Activated naive CD4-positive, alpha-beta T cell treated with anti-CD3 and anti-CD28 coated beads, Interleukin-2, amount 50 U/mL, for 72 hours (primary cell): ENCODE data around the gene SND1. TPM values are rescaled to one million over a fixed set of nuclear protein-coding genes. Genes with fewer than 3 reads are reported as not detected.

ENCODE experiments used
- ATAC-seq, 2 donors: fragments of 150-1000 bp; cut with Tn5 transposase; 2 replicates each; pipeline ENCODE4 v1.10.0; 2021; ENCODE audit warnings: mild to moderate bottlenecking in 2 of 2, moderate library complexity in 2 of 2
- DNase-seq, 2 donors: peaks; one replicate each; pipeline ENCODE4 v3.0.0; 2021 to 2022; ENCODE audit warnings: low spot score in 2 of 2
- H3K27ac Mint-ChIP-seq, 2 donors: one replicate each; pipeline ENCODE4 v1.8.0; 2022; ENCODE audit warnings: mild to moderate bottlenecking in 2 of 2, mixed read lengths in 2 of 2
- H3K36me3 Mint-ChIP-seq, 2 donors: one replicate each; pipeline ENCODE4 v1.8.0; 2022; ENCODE audit warnings: mixed read lengths in 2 of 2
- H3K9me3 Mint-ChIP-seq, 2 donors: one replicate each; pipeline ENCODE4 v1.8.0; 2022; ENCODE audit warnings: mixed read lengths in 2 of 2
- total RNA-seq, 2 donors: library from RNA; stranded (reverse); gene quantifications; one replicate each; pipeline ENCODE4 v1.2.3, GENCODE V29; 2022

Gene SND1
- total RNA-seq = 100 to 1,000 TPM; 175 to 246 TPM

DNA sequence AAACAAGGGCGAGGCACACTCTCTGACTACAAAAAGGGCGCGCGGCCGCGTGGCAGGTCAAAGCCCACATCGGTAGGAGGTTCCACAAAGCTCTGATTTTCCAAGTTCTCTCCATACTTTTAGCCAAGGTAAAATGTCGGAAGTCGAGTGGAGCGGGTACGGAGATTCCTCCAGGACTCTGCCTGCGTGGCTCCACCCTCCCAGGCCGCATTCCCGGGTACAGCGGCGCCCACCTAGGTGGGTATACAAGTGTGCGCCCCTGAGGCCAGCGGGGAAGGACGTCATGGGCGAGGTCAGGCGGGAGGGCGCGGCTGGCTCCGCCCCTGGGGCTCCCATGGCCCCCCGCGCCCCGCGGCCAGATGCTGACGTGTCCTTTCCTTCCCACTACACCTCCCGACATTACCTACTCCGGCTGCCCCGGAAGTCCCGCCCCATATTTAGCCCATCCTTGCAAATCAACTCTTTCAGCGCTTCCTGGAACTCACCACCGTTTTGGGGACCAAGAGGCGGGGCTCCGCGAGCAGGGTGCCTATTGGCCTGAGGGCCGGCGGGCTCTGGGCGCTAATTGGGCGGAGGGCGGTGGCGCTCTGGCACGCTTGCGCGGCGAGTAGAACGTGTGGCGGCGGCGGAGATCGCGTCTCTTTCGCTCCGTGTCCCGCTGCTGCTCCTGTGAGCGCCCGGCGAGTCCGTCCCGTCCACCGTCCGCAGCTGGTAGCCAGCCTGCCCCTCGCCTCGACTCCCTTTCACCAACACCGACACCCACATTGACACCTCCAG is at the start of gene SND1:
Gene SND1 (plus strand): TSS at position 639 of the 777 bp plus-strand sequence. CDS start 180 bp downstream, outside the sequence.
- H3K9me3 Mint-ChIP-seq = no peaks in the 10 kb centered on the region
- peak; percentile 94 for ATAC-seq
- DNase-seq = peak; percentile 97 to 99
- peak within 1 kb of the TSS in 1 of 2 donors; percentile 100 for H3K27ac Mint-ChIP-seq
- H3K36me3 Mint-ChIP-seq = peaks cover 22 to 28% of the 10 kb centered on the region in 2 donors

DNA sequence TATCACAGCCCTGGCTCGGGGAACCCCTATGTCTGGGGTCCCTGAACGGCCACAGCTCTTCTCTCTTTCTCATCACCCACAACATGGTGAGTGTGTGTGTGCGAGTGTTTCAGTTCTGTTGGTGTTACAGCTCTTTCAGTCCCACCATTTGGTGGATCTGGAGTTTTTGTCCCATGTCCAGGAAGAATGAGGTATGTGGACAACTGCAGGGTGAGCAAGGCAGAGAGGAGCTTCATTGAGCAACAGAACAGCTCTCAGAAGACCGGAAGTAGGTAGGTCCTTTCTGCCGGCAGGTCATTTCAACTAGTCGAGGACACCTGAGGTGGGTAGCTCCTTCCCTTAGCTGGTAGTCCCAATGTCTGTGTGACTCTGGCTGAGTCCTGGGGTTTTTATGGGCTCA is 43.5 kb upstream of the SND1 start:
- peaks cover 0 to 3% of the 10 kb centered on the region in 2 donors for H3K9me3 Mint-ChIP-seq
- no peak for ATAC-seq
- no peaks in the 10 kb centered on the region for H3K36me3 Mint-ChIP-seq
- no peak for DNase-seq
- no peak overlapping the region for H3K27ac Mint-ChIP-seq

GRCh38 chr7:127609297-127609696 is 42.7 kb upstream of the SND1 start:
- DNase-seq (no peak), ATAC-seq (no peak)
- Mint-ChIP-seq H3K36me3 (no peaks in the 10 kb centered on the region), H3K9me3 (peaks cover 0 to 3% of the 10 kb centered on the region in 2 donors), H3K27ac (no peak overlapping the region)

GRCh38 chr7:127612263-127612662 is 39.7 kb upstream of the SND1 start:
- no peaks in the 10 kb centered on the region for H3K36me3 Mint-ChIP-seq
- DNase-seq = no peak
- ATAC-seq = no peak
- H3K9me3 Mint-ChIP-seq = peaks cover 0 to 3% of the 10 kb centered on the region in 2 donors
- H3K27ac Mint-ChIP-seq = no peak overlapping the region

DNA sequence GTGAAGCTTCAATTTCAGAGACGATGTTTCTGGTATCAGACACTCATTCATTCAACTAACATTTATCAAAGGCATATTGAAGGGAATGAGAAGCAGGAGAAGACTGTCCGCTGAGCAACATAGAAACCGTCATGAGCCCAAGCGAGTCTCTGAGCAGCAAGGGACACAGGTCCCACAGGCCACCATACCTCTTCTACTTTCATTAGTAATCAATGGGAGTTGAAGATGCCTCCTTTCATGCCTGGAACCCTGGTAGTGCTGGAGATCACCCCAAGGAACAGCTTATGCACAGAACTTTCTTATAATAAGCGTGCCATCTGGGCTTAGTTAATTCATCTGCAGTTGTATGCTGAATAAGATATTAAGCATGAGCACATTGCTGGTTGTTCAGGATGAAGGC is 35.3 kb upstream of the SND1 start:
- Mint-ChIP-seq H3K9me3 (peaks cover 0 to 3% of the 10 kb centered on the region in 2 donors), H3K27ac (no peak overlapping the region), H3K36me3 (no peaks in the 10 kb centered on the region)
- DNase-seq (no peak), ATAC-seq (no peak)

DNA sequence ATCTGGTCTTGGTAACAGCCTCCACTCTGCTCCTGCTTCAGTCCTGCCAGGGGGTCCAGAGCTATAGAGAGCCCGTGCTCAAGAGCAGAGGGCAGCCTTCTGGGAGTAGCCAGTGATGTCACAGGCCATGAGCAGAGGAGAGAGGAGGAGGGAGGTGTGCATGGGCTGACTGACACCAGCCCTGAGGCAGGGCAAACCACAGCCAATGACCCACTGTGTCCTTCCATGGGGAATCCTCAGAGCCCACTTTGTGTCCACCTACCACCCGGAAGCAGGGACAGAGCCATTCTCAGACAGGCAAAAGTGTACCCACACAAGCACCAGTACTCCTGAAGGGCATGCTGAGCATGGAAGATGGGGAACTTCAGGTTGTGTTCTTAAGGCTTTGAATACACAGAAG is 34.0 kb upstream of the SND1 start, which contains the start of gene PAX4:
Gene PAX4 (minus strand): TSS at position 101 of the 400 bp plus-strand sequence. CDS start 2,214 bp downstream, outside the sequence.
- H3K27ac Mint-ChIP-seq = no peak within 1 kb of the TSS
- no peaks in the 10 kb centered on the region for H3K9me3 Mint-ChIP-seq
- ATAC-seq = no peak
- DNase-seq = no peak
- no peaks in the 10 kb centered on the region for H3K36me3 Mint-ChIP-seq

GRCh38 chr7:127618775-127619174 is 33.2 kb upstream of the SND1 start:
- Mint-ChIP-seq H3K9me3 (no peaks in the 10 kb centered on the region), H3K27ac (no peak overlapping the region), H3K36me3 (no peaks in the 10 kb centered on the region)
- DNase-seq (no peak), ATAC-seq (no peak)

GRCh38 chr7:127619681-127620405 is 32.2 kb upstream of the SND1 start:
- no peaks in the 10 kb centered on the region for H3K36me3 Mint-ChIP-seq
- ATAC-seq = no peak
- no peak for DNase-seq
- no peaks in the 10 kb centered on the region for H3K9me3 Mint-ChIP-seq
- H3K27ac Mint-ChIP-seq = no peak overlapping the region

- H3K36me3 Mint-ChIP-seq = no peaks in the 10 kb centered on the region
- DNase-seq (no peak), ATAC-seq (peak in 1 of 2 donors; percentile 32)
- H3K9me3 Mint-ChIP-seq = no peaks in the 10 kb centered on the region
- no peak overlapping the region for H3K27ac Mint-ChIP-seq
These were observed 31.4 kb upstream of the SND1 start for GRCh38 chr7:127620406-127621233.

DNA sequence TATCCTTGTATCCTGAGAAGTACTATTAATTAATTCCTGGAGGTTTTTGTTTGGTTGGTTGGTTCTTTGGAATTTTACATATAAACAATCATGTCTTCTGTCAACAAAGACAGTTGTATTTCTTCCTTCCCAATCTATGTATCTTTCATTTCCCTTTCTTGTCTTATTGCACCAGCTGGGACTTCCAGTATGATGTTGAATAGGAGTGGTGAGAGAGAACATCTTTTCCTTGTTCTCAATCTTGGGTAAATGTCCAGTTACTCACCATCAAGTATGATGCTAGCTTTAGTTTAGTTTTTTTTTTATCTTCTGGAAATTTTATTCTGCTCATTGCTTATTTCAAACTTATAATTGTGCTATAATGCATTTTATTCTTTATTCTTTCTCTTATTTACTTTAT is 26.7 kb upstream of the SND1 start:
- H3K9me3 Mint-ChIP-seq = no peaks in the 10 kb centered on the region
- ATAC-seq = no peak

GRCh38 chr7:127628445-127628844 is 23.5 kb upstream of the SND1 start:
- H3K9me3 Mint-ChIP-seq = no peaks in the 10 kb centered on the region
- no peak overlapping the region for H3K27ac Mint-ChIP-seq
- no peaks in the 10 kb centered on the region for H3K36me3 Mint-ChIP-seq
- ATAC-seq = no peak
- no peak for DNase-seq

More for the DNA sequence above, 26.7 kb upstream of the SND1 start:
- Mint-ChIP-seq H3K36me3 (no peaks in the 10 kb centered on the region), H3K27ac (no peak overlapping the region)
- no peak for DNase-seq

DNA sequence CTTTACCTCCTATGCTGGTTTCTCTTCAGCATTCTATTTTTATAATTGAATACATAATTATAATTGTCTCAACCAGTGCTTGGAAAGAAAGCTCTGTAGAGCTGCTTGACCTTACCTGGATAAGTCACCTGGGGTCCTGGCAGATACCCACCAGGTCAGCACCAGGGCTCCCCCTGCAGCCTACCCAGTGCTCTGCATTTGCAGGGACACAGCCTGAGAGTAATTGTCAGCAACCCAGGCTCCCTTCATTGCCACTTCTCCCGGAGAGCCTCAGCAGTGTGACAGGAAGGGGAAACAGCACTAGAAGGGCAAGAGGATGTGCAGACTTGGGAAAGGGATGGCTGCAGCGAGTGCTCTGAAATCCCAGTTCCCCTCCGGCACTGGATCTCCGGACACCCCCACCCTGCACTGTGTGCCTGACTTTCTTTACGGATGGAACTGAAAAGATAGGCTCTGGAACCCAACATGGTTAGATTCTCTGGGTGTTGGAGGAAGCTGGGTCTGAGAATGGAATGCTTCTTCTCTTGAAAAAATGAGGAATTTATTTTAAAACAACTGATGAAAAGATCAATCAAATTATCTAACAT is 22.6 kb upstream of the SND1 start:
- no peak overlapping the region for H3K27ac Mint-ChIP-seq
- no peaks in the 10 kb centered on the region for H3K9me3 Mint-ChIP-seq
- DNase-seq = peak in 1 of 2 donors; percentile 54
- no peaks in the 10 kb centered on the region for H3K36me3 Mint-ChIP-seq
- ATAC-seq = peak; percentile 54 to 77

- no peaks in the 10 kb centered on the region for H3K36me3 Mint-ChIP-seq
- H3K27ac Mint-ChIP-seq = no peak overlapping the region
- no peak for DNase-seq
- ATAC-seq = no peak
- H3K9me3 Mint-ChIP-seq = peaks cover 0 to 5% of the 10 kb centered on the region in 2 donors
These were observed 19.6 kb upstream of the SND1 start for GRCh38 chr7:127632276-127632910.

DNA sequence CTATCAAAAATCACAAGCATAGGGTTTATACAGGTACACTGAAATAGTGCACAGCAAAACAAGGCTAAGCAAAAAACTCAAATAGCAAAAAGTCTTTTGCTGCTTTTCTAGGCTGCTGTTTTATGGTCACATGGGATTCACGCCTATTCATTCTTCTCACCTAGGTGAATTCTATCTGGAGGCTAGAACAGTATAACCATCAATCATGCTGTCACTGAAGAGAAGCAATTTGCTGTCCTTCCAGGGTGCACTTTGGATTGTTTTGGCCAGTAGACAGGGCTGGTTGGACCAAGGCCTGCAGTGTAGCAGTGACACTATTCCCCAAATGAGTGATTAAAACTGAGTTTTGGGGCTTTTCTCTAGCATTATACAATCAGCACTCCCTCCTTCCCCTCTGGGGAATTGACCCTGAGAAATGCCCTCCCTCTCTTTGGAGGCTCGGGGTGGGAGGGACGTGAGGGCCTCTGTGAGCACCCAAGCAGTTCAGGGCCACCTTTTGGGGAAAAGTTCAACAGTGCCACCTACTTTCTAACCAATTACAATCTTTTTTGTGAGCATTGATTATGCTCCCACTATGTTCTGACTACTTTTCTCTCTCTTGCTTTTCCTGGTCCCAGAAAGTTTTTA is 16.2 kb upstream of the SND1 start:
- Mint-ChIP-seq H3K9me3 (peaks cover 0 to 5% of the 10 kb centered on the region in 2 donors), H3K27ac (no peak overlapping the region), H3K36me3 (no peaks in the 10 kb centered on the region)
- ATAC-seq (no peak), DNase-seq (no peak)

- no peak for DNase-seq
- no peak overlapping the region for H3K27ac Mint-ChIP-seq
- no peak for ATAC-seq
- peaks cover 0 to 5% of the 10 kb centered on the region in 2 donors for H3K9me3 Mint-ChIP-seq
- no peaks in the 10 kb centered on the region for H3K36me3 Mint-ChIP-seq
These were observed 13.8 kb upstream of the SND1 start for GRCh38 chr7:127638197-127638596.

DNA sequence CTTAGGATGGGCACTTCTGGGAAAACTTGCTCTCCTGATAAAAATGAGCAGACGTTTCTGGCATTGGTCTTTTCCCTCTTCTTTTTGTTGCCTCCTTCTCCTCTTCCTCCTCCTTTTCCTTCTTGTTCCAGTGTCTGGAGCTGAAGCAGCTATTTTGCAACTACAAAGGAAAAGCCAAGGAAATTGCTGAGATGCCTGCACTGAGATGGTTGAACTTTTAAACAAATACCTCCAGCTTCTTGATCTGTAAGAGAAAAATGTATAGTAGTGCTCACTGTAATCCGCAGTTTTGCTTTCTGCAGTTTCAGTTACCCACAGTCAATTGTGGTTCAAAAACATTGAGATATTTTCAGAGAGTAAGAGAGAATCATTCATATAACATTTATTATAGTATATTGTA is 7.5 kb upstream of the SND1 start:
- no peaks in the 10 kb centered on the region for H3K36me3 Mint-ChIP-seq
- DNase-seq = no peak
- no peaks in the 10 kb centered on the region for H3K9me3 Mint-ChIP-seq
- no peak for ATAC-seq
- no peak overlapping the region for H3K27ac Mint-ChIP-seq
